GM12891 (cell line): ENCODE measurements around the gene AFF3.

ENCODE experiments used
- DNase-seq: peaks from one replicate; pipeline ENCODE4 v3.0.0; 2011; ENCODE audit warnings: low spot score; ENCODE audit not compliant: insufficient read length
- FAIRE-seq: peaks from 2 replicates; lab custom pipeline; 2011; peaks lifted over from hg19 to GRCh38; lab: Jason Lieb, UNC
- PAX5 ChIP-seq: IDR thresholded peaks from 2 replicates; pipeline ENCODE4 v1.6.1; 2011; ENCODE audit warnings: low read length, moderate library complexity, mild to moderate bottlenecking; ENCODE audit not compliant: insufficient read depth, severe bottlenecking
- POLR2A ChIP-seq: IDR thresholded peaks from 2 replicates; pipeline ENCODE4 v1.6.1; 2011; ENCODE audit warnings: low read depth, low read length, control low read depth
- POLR2AphosphoS5 ChIP-seq: IDR thresholded peaks from 2 replicates; pipeline ENCODE4 v1.6.1; 2011; ENCODE audit warnings: low read depth, low read length, control low read depth
- POU2F2 ChIP-seq: IDR thresholded peaks from 2 replicates; pipeline ENCODE4 v1.6.1; 2011; ENCODE audit warnings: low read depth, mild to moderate bottlenecking, control low read depth, low read length, moderate library complexity
- SPI1 ChIP-seq: IDR thresholded peaks from 2 replicates; pipeline ENCODE4 v1.6.1; 2011; ENCODE audit warnings: low read depth, low read length, control low read depth
- TAF1 ChIP-seq: IDR thresholded peaks from 2 replicates; pipeline ENCODE4 v1.6.1; 2011; ENCODE audit warnings: low read depth, low read length, control low read depth

Gene AFF3

GRCh38 chr2:99708231-99708630 is 434.2 kb downstream of the AFF3 start:
- FAIRE-seq: no peak
- TF ChIP-seq TAF1: no peak
- no peak for TF ChIP-seq SPI1
- no peak for TF ChIP-seq POU2F2
- TF ChIP-seq POLR2A: no peak
- TF ChIP-seq PAX5: no peak
- TF ChIP-seq POLR2AphosphoS5: no peak
- DNase-seq: no peak

GRCh38 chr2:99707592-99707991 is 434.8 kb downstream of the AFF3 start:
- FAIRE-seq (no peak), DNase-seq (no peak)
- no peak for TF ChIP-seq PAX5
- TF ChIP-seq SPI1: no peak

GRCh38 chr2:99706735-99707134 is 435.7 kb downstream of the AFF3 start:
- TF ChIP-seq POLR2A: no peak
- no peak for TF ChIP-seq POLR2AphosphoS5
- TF ChIP-seq SPI1: 0 out of 2 replicates have a peak, but pooled peaks have one; percentile 31
- TF ChIP-seq PAX5: no peak
- TF ChIP-seq POU2F2: no peak
- no peak for TF ChIP-seq TAF1
- FAIRE-seq (no peak), DNase-seq (no peak)

GRCh38 chr2:99701503-99701902 is 440.9 kb downstream of the AFF3 start:
- FAIRE-seq (no peak), DNase-seq (no peak)
- TF ChIP-seq SPI1 (no peak), POLR2AphosphoS5 (no peak), TAF1 (no peak), PAX5 (no peak), POU2F2 (no peak), POLR2A (no peak)

GRCh38 chr2:99700482-99701398 is 441.6 kb downstream of the AFF3 start:
- DNase-seq: no peak
- FAIRE-seq: no peak
- TF ChIP-seq SPI1: no peak
- TF ChIP-seq POLR2A: no peak
- TF ChIP-seq TAF1: no peak
- no peak for TF ChIP-seq POU2F2
- TF ChIP-seq PAX5: no peak
- TF ChIP-seq POLR2AphosphoS5: no peak

- no peak for DNase-seq
- no peak for FAIRE-seq
Measured at GRCh38 chr2:99698896-99699295, 443.5 kb downstream of the AFF3 start.

GRCh38 chr2:99697811-99698568 is 444.4 kb downstream of the AFF3 start:
- TF ChIP-seq TAF1 (no peak), POLR2A (no peak), POU2F2 (no peak), PAX5 (no peak), POLR2AphosphoS5 (no peak), SPI1 (no peak)
- DNase-seq (no peak), FAIRE-seq (no peak)

More at GRCh38 chr2:99698896-99699295, 443.5 kb downstream of the AFF3 start:
- no peak for TF ChIP-seq SPI1
- no peak for TF ChIP-seq PAX5
- TF ChIP-seq POU2F2: no peak
- TF ChIP-seq POLR2A: no peak
- TF ChIP-seq POLR2AphosphoS5: no peak
- TF ChIP-seq TAF1: no peak

- TF ChIP-seq POLR2AphosphoS5 (no peak), SPI1 (no peak), TAF1 (no peak), PAX5 (no peak), POU2F2 (no peak), POLR2A (no peak)
- DNase-seq (no peak), FAIRE-seq (no peak)
Measured at GRCh38 chr2:99695944-99696253, 446.5 kb downstream of the AFF3 start.

- TF ChIP-seq POLR2AphosphoS5 (no peak), TAF1 (no peak), SPI1 (no peak), POU2F2 (no peak), PAX5 (no peak), POLR2A (no peak)
- DNase-seq: no peak
- no peak for FAIRE-seq
Measured at GRCh38 chr2:99695130-99695943, 447.1 kb downstream of the AFF3 start.
